ENCODE measurements around the gene PHC2.

The PHC2 gene

DNA sequence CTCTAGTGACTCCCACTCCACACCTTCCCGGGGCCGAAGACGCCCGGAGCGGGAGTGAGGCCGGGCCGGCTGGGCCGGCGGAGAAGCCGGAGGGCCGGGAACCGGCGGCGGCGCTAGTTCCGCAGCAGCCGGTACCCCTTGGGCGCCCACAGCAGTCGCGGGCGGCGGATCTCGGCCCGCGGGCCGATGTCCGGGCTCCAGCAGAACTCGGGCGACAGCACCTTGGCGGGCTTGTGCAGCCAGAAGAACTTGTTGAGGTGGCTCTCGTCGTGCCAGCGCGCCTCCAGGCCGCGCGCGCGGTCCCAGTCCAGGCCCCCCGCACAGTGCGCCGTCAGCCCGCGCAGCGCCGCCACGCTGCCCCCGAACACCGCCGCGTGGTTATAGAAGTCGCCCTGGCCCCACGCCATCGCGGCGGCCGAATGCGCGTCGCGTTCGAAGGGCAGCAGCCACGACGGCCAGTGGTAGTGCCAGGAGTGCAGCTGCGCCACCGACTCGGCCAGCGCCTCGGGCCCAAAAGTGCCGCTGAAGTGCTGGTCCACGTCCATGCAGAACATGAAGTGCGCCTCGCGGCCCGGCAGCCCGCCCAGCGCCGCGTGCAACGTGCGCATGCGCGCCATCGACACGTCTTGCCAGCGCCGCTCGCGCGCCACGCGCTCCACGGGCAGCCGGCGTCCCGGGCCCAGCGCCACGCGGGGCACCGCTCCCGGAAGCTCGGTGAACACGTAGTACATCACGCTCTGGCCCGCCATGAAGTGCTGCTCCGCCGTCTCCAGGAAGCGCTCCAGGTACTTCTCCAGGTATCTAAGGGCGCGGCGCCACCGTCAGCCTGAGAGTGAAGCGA lies 124.0 kb downstream of the PHC2 start:
- Histone ChIP-seq H3K27ac (ENCODE audit: extremely low read depth, low read depth, low read length) (no peak overlapping the region), H3K4me3 (ENCODE audit: low read depth, low read length) (no peak overlapping the region), H3K4me1 (ENCODE audit: control insufficient read depth, insufficient read depth, low read length) (no peaks in the 10 kb centered on the region), H3K36me3 (ENCODE audit: control insufficient read depth in 2 of 2, insufficient read depth in 1 of 2, low read length in 2 of 2) (no peaks in the 10 kb centered on the region; a peak in 1 of 3 replicates), H3K9me3 (ENCODE audit: control insufficient read depth, insufficient read depth, low read depth, low read length) (no peaks in the 10 kb centered on the region)
- ChIA-PET POLR2A (no interaction called here), CTCF (interaction anchor here (0.8 kb wide), 1 partner anchor 149 kb away, joined by 3 read pairs; no protein-coding TSS in a partner anchor)
- TF ChIP-seq, protein P1, sequence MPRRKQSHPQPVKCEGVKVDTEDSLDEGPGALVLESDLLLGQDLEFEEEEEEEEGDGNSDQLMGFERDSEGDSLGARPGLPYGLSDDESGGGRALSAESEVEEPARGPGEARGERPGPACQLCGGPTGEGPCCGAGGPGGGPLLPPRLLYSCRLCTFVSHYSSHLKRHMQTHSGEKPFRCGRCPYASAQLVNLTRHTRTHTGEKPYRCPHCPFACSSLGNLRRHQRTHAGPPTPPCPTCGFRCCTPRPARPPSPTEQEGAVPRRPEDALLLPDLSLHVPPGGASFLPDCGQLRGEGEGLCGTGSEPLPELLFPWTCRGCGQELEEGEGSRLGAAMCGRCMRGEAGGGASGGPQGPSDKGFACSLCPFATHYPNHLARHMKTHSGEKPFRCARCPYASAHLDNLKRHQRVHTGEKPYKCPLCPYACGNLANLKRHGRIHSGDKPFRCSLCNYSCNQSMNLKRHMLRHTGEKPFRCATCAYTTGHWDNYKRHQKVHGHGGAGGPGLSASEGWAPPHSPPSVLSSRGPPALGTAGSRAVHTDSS (tag by site-specific recombination; IDR thresholded peaks at IDR 0.05) = no peak
- TF ChIP-seq ZNF548 (tag by site-specific recombination; IDR thresholded peaks at IDR 0.05) (no peak), ZNF423 (tag by site-specific recombination; IDR thresholded peaks at IDR 0.05) (no peak), ZNF785 (tag by site-specific recombination; IDR thresholded peaks at IDR 0.05) (no peak), ZNF2 (tag by site-specific recombination; IDR thresholded peaks at IDR 0.05) (no peak), ZNF843 (tag by site-specific recombination; IDR thresholded peaks at IDR 0.05) (no peak), KLF8 (tag by site-specific recombination; IDR thresholded peaks at IDR 0.05) (no peak), KLF7 (tag by site-specific recombination; IDR thresholded peaks at IDR 0.05; ENCODE audit: borderline replicate concordance) (no peak), ZNF248 (tag by site-specific recombination; IDR thresholded peaks at IDR 0.05) (no peak)
- TF ChIP-seq, protein P2, sequence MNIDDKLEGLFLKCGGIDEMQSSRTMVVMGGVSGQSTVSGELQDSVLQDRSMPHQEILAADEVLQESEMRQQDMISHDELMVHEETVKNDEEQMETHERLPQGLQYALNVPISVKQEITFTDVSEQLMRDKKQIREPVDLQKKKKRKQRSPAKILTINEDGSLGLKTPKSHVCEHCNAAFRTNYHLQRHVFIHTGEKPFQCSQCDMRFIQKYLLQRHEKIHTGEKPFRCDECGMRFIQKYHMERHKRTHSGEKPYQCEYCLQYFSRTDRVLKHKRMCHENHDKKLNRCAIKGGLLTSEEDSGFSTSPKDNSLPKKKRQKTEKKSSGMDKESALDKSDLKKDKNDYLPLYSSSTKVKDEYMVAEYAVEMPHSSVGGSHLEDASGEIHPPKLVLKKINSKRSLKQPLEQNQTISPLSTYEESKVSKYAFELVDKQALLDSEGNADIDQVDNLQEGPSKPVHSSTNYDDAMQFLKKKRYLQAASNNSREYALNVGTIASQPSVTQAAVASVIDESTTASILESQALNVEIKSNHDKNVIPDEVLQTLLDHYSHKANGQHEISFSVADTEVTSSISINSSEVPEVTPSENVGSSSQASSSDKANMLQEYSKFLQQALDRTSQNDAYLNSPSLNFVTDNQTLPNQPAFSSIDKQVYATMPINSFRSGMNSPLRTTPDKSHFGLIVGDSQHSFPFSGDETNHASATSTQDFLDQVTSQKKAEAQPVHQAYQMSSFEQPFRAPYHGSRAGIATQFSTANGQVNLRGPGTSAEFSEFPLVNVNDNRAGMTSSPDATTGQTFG (tag by site-specific recombination; IDR thresholded peaks at IDR 0.05; ENCODE audit: borderline replicate concordance) = no peak
- TF ChIP-seq, protein P3, sequence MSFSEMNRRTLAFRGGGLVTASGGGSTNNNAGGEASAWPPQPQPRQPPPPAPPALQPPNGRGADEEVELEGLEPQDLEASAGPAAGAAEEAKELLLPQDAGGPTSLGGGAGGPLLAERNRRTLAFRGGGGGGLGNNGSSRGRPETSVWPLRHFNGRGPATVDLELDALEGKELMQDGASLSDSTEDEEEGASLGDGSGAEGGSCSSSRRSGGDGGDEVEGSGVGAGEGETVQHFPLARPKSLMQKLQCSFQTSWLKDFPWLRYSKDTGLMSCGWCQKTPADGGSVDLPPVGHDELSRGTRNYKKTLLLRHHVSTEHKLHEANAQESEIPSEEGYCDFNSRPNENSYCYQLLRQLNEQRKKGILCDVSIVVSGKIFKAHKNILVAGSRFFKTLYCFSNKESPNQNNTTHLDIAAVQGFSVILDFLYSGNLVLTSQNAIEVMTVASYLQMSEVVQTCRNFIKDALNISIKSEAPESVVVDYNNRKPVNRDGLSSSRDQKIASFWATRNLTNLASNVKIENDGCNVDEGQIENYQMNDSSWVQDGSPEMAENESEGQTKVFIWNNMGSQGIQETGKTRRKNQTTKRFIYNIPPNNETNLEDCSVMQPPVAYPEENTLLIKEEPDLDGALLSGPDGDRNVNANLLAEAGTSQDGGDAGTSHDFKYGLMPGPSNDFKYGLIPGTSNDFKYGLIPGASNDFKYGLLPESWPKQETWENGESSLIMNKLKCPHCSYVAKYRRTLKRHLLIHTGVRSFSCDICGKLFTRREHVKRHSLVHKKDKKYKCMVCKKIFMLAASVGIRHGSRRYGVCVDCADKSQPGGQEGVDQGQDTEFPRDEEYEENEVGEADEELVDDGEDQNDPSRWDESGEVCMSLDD (tag by site-specific recombination; IDR thresholded peaks at IDR 0.05) = no peak
- TF ChIP-seq, protein P4, sequence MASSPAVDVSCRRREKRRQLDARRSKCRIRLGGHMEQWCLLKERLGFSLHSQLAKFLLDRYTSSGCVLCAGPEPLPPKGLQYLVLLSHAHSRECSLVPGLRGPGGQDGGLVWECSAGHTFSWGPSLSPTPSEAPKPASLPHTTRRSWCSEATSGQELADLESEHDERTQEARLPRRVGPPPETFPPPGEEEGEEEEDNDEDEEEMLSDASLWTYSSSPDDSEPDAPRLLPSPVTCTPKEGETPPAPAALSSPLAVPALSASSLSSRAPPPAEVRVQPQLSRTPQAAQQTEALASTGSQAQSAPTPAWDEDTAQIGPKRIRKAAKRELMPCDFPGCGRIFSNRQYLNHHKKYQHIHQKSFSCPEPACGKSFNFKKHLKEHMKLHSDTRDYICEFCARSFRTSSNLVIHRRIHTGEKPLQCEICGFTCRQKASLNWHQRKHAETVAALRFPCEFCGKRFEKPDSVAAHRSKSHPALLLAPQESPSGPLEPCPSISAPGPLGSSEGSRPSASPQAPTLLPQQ (tag by site-specific recombination; IDR thresholded peaks at IDR 0.05) = no peak

DNA sequence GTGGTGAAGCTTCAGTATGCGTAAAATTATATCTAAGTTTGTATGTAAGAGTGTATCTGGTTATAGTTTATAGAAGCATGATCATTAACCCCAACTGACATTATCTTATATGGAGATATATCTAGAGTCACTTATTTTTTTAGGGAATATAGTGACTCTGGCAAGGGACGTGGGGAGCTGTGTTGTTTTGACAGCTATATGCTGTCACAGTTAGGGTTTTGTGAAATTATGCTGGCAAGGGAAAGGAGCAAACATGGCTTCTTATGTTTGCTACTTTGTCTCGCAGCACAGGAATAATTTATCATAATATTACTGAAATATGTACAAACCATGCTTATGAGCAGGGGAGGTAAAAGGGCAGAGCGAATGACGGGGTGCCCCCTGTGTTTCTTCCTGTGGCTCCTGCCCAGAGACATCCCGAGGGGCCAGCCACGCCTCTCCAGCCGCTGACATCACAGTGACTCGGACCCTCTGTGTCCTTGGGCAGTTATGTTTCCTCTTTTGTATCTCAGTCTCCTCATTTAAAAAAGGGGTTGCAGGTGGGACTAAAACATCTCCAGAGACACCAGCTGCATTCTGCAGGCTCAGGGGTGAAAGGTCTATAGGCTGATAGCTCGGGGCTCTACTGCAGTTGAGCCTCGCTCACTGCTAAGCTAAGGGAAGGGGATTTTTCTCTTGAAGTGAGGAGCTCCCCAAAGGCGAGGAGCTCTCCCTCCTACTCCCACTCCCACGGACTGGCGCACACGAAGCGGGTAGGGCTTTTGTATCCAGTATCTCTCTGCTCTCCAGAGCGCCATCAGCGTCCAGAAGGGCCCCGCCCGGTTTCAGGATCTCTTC lies 124.9 kb downstream of the PHC2 start:
- H3K9me3 ChIP-seq (ENCODE audit: control insufficient read depth, insufficient read depth, low read depth, low read length) = no peaks in the 10 kb centered on the region
- TF ChIP-seq ZIC2 (tag by site-specific recombination; IDR thresholded peaks at IDR 0.05) (no peak), YY2 (tag by site-specific recombination; IDR thresholded peaks at IDR 0.05) (no peak)
- CTCF ChIA-PET = interaction anchor here (0.8 to 1.2 kb wide), 4 partner anchors 9 to 150 kb away, joined by 3 to 5 read pairs (median 3); no protein-coding TSS in a partner anchor
- H3K4me3 ChIP-seq (ENCODE audit: low read depth, low read length) = no peak overlapping the region
- no peaks in the 10 kb centered on the region for H3K4me1 ChIP-seq (ENCODE audit: control insufficient read depth, insufficient read depth, low read length)
- POLR2A ChIA-PET = no interaction called here
- H3K27ac ChIP-seq (ENCODE audit: extremely low read depth, low read depth, low read length) = no peak overlapping the region
- H3K36me3 ChIP-seq (ENCODE audit: control insufficient read depth in 2 of 2, insufficient read depth in 1 of 2, low read length in 2 of 2) = no peaks in the 10 kb centered on the region; a peak in 1 of 3 replicates
